GM12878 (cell line): ENCODE results near the gene TCF4. TPM values are rescaled to one million over a fixed set of nuclear protein-coding genes. Genes with fewer than 3 reads are reported as not detected.

Source experiments
- ATAC-seq: fragments of 200-7000 bp; cut with Tn5 transposase; 3 replicates; pipeline ENCODE4 v1.9.1; 2020; ENCODE audit warnings: mild to moderate bottlenecking, moderate library complexity
- BruUV-seq: library from RNA; stranded (reverse); fragments of 400-500 nt; replicated peaks from 2 replicates; lab custom pipeline; 2021; lab: Mats Ljungman, UMichigan
- CTCF ChIA-PET: fragments of 300-600 bp; sonication (Branson Sonifier 250); formaldehyde crosslinking; extraction: SDS; loops from one replicate; lab custom pipeline; 2021; ENCODE audit warnings: inconsistent platforms; lab: Yijun Ruan, JAX
- POLR2A ChIA-PET: fragments of 350-600 bp; formaldehyde crosslinking; extraction: SDS; loops from one replicate; lab custom pipeline; 2021; ENCODE audit warnings: inconsistent platforms; lab: Charles Lee
- RAD21 ChIA-PET: fragments of 300-600 bp; sonication (Branson Sonifier 250); formaldehyde crosslinking; loops from one replicate; lab custom pipeline; 2023; ENCODE audit warnings: antibody characterized with exemption; ENCODE audit not compliant: unreplicated experiment; lab: Charles Lee
- SMC1A ChIA-PET: fragments of 300-600 bp; sonication (Branson Sonifier 250); formaldehyde crosslinking; loops from one replicate; lab custom pipeline; 2023; ENCODE audit not compliant: unreplicated experiment, uncharacterized antibody; lab: Charles Lee
- DNase-seq: peaks from one replicate; pipeline ENCODE4 v3.0.0-alpha.2; 2011; ENCODE audit warnings: low read depth, low spot score
- FAIRE-seq: peaks from 3 replicates; lab custom pipeline; 2011; peaks lifted over from hg19 to GRCh38; lab: Jason Lieb, UNC
- H2AFZ ChIP-seq: 2 replicates; pipeline ENCODE4 v1.6.0; 2011; ENCODE audit warnings: low read depth, low read length, control low read depth; ENCODE audit not compliant: control insufficient read depth
- H3K27ac ChIP-seq: 2 replicates; pipeline ENCODE4 v1.5.1; 2011; ENCODE audit warnings: control low read depth; ENCODE audit not compliant: control insufficient read depth, insufficient read depth
- H3K27me3 ChIP-seq, 2 experiments: replicated peaks in 1 of 2; 2 replicates each; pipeline versions ENCODE4 v1.6.0 to v1.6.1; 2011; ENCODE audit warnings: low read length in 1 of 2; ENCODE audit not compliant: control insufficient read depth in 2 of 2, insufficient read depth in 2 of 2
- H3K36me3 ChIP-seq, 2 experiments: 2 replicates each; pipeline ENCODE4 v1.5.1; 2011; ENCODE audit warnings: low read length in 1 of 2; ENCODE audit not compliant: control insufficient read depth in 2 of 2, insufficient read depth in 2 of 2
- H3K4me1 ChIP-seq: 2 replicates; pipeline ENCODE4 v1.6.1; 2011; ENCODE audit warnings: mild to moderate bottlenecking, low read length, moderate library complexity, mixed read lengths; ENCODE audit not compliant: control insufficient read depth, insufficient read depth
- H3K4me2 ChIP-seq: 2 replicates; pipeline ENCODE4 v1.6.0; 2011; ENCODE audit warnings: control low read depth; ENCODE audit not compliant: control insufficient read depth, insufficient read depth
- H3K4me3 ChIP-seq: fragments of 200-600 bp; sonication (generic); 2 replicates; pipeline ENCODE4 v1.5.1; 2016
- H3K79me2 ChIP-seq: 2 replicates; pipeline ENCODE4 v1.6.0; 2011; ENCODE audit warnings: low read length; ENCODE audit not compliant: control insufficient read depth, insufficient read depth
- H3K9ac ChIP-seq: 2 replicates; pipeline ENCODE4 v1.8.0; 2011; ENCODE audit warnings: low read length, control low read depth, mixed read lengths; ENCODE audit not compliant: control insufficient read depth, insufficient read depth
- H3K9me3 ChIP-seq: replicated peaks from 3 replicates; pipeline ENCODE4 v1.5.1; 2011; ENCODE audit warnings: mild to moderate bottlenecking, low read length; ENCODE audit not compliant: control insufficient read depth, insufficient read depth
- H4K20me1 ChIP-seq: 2 replicates; pipeline ENCODE4 v1.6.0; 2011; ENCODE audit not compliant: control insufficient read depth, insufficient read depth
- IRF4 ChIP-seq: IDR thresholded peaks from 2 replicates; pipeline ENCODE4 v1.6.1; 2011; ENCODE audit warnings: low read depth, low read length
- KAT2A ChIP-seq: conservative IDR thresholded peaks from 2 replicates; pipeline ENCODE4 v1.6.1; 2011; ENCODE audit warnings: low read depth, low read length; ENCODE audit not compliant: control insufficient read depth
- MEF2A ChIP-seq: IDR thresholded peaks from 2 replicates; pipeline ENCODE4 v1.6.1; 2011; ENCODE audit warnings: low read depth, mild to moderate bottlenecking, low read length, moderate library complexity; ENCODE audit not compliant: insufficient read depth
- NR2C2 ChIP-seq: IDR thresholded peaks from 2 replicates; pipeline ENCODE4 v1.6.1; 2011; ENCODE audit warnings: borderline replicate concordance, low read depth; ENCODE audit not compliant: control insufficient read depth, insufficient read length
- RCOR1 ChIP-seq: conservative IDR thresholded peaks from 2 replicates; pipeline ENCODE4 v1.6.1; 2012; ENCODE audit warnings: low read depth, low read length, improper control_type of control experiment
- TAF1 ChIP-seq: IDR thresholded peaks from 2 replicates; pipeline ENCODE4 v1.6.1; 2011; ENCODE audit warnings: mild to moderate bottlenecking, low read depth, low read length, borderline replicate concordance
- ZSCAN29 ChIP-seq: fragments of 450-650 bp; IDR thresholded peaks from 2 replicates; pipeline ENCODE4 v1.6.1; 2017; ENCODE audit warnings: mild to moderate bottlenecking, moderate library complexity
- WGBS: methylation state at CpG from one replicate; pipeline ENCODE4 v1.1.6; 2016; ENCODE audit warnings: low lambda C conversion rate; ENCODE audit not compliant: insufficient replicate concordance, insufficient coverage; ENCODE audit errors: missing lambda C conversion rate; 5-methylcytosine and 5-hydroxymethylcytosine counted together
- in situ Hi-C: fragments of 300-500 bp; cut with MboI; formaldehyde crosslinking; loops from 9 replicates; pipeline ENCODE4 v1.14.3; 2018; ENCODE audit warnings: mixed read lengths
- intact Hi-C: fragments of 100-400 bp; cut with micrococcal nuclease; formaldehyde crosslinking; loops from one replicate; pipeline ENCODE4 v1.14.2; 2022; ENCODE audit not compliant: unreplicated experiment
- polyA plus RNA-seq, 11 experiments: library from polyadenylated mRNA; depleted of rRNA in 4 of 11; unstranded in 6 of 11; stranded (reverse) in 5 of 11; fragments of >200 nt; fragmentation: Nextera tagmentation in 4 of 11; fragmentation: Illumina TruSeq in 1 of 11; extraction: Ambion mirVana in 4 of 11; extraction: Trizol in 1 of 11; gene quantifications; 1 replicate in 1 of 11; 2 replicates in 10 of 11; pipeline versions ENCODE4 v1.2.1 to v1.2.3, GENCODE V29; 2011 to 2016; ENCODE audit warnings: inconsistent platforms in 2 of 11, missing spikeins in 2 of 11, low read depth in 1 of 11
- total RNA-seq, 4 experiments: library from RNA; depleted of rRNA in 3 of 4; stranded (reverse); fragments of >200 nt in 3 of 4; fragmentation: Illumina TruSeq in 1 of 4; extraction: Trizol in 1 of 4; gene quantifications; 2 replicates each; pipeline versions ENCODE4 v1.2.1 to v1.2.3, GENCODE V29; 2013 to 2021
- TF ChIP-seq, protein P1 (sequence below): fragments of 450-650 bp; IDR thresholded peaks from 2 replicates; pipeline ENCODE4 v1.6.1; 2017; ENCODE audit warnings: low read depth, mild to moderate bottlenecking, moderate library complexity
- TF ChIP-seq, protein P2 (sequence below): IDR thresholded peaks from 2 replicates; pipeline ENCODE4 v1.6.1; 2011; ENCODE audit warnings: low read depth, low read length, improper control_type of control experiment, borderline replicate concordance
- TF ChIP-seq, protein P3 (sequence below): IDR thresholded peaks from 2 replicates; pipeline ENCODE4 v1.6.1; 2012; ENCODE audit warnings: low read depth, low read length, improper control_type of control experiment

The TCF4 gene
- total and polyA plus RNA-seq, 10 of the 15 experiments (the other 5 are each of a cell fraction or from before 2014, with no cell fraction given): 15.2 to 94.0 (median 31.5) TPM

DNA sequence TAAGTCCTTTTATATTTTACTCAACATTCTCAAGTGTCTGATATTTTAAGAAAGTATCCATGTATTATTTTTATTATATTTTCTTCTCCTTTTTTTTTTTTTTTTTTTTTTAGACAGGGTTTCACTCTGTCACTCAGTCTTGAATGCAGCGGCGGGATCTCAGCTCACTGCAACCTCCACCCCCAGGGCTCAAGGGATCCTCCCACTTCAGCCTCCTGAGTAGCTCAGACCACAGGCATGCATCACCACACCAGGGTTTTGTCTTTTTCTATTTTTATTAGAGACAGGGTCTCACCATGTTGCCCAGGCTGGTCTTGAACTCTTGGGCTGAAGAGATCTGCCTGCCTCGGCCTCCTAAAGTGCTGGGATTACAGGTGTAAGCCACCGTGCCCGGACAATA is 212.1 kb downstream of the TCF4 start:
- 39% methylated on average over 5 of the region's 5 CpGs for WGBS

More for the DNA sequence above, 212.1 kb downstream of the TCF4 start:
- H3K27ac ChIP-seq: no peak overlapping the region
- FAIRE-seq: no peak
- no peak for TF ChIP-seq NR2C2
- TF ChIP-seq, protein P1, sequence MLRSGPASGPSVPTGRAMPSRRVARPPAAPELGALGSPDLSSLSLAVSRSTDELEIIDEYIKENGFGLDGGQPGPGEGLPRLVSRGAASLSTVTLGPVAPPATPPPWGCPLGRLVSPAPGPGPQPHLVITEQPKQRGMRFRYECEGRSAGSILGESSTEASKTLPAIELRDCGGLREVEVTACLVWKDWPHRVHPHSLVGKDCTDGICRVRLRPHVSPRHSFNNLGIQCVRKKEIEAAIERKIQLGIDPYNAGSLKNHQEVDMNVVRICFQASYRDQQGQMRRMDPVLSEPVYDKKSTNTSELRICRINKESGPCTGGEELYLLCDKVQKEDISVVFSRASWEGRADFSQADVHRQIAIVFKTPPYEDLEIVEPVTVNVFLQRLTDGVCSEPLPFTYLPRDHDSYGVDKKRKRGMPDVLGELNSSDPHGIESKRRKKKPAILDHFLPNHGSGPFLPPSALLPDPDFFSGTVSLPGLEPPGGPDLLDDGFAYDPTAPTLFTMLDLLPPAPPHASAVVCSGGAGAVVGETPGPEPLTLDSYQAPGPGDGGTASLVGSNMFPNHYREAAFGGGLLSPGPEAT: no peak
- TF ChIP-seq, protein P2, sequence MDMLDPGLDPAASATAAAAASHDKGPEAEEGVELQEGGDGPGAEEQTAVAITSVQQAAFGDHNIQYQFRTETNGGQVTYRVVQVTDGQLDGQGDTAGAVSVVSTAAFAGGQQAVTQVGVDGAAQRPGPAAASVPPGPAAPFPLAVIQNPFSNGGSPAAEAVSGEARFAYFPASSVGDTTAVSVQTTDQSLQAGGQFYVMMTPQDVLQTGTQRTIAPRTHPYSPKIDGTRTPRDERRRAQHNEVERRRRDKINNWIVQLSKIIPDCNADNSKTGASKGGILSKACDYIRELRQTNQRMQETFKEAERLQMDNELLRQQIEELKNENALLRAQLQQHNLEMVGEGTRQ: no peak
- TF ChIP-seq RCOR1: no peak
- no peak for TF ChIP-seq TAF1
- no peak for TF ChIP-seq MEF2A
- no peak for TF ChIP-seq ZSCAN29
- TF ChIP-seq, protein P3, sequence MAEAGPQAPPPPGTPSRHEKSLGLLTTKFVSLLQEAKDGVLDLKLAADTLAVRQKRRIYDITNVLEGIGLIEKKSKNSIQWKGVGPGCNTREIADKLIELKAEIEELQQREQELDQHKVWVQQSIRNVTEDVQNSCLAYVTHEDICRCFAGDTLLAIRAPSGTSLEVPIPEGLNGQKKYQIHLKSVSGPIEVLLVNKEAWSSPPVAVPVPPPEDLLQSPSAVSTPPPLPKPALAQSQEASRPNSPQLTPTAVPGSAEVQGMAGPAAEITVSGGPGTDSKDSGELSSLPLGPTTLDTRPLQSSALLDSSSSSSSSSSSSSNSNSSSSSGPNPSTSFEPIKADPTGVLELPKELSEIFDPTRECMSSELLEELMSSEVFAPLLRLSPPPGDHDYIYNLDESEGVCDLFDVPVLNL: no peak
- TF ChIP-seq KAT2A: no peak
- no peak for TF ChIP-seq IRF4
- in situ Hi-C loops: no loop called here
- ChIA-PET CTCF (interaction anchor here (0.9 kb wide), 1 partner anchor 9 kb away, joined by 4 read pairs; no protein-coding TSS in a partner anchor), SMC1A (interaction anchor here (1.2 kb wide), 1 partner anchor 19 kb away, joined by 3 read pairs; no protein-coding TSS in a partner anchor), POLR2A (interaction anchor here (0.8 kb wide), 1 partner anchor 55 kb away, joined by 7 read pairs; no protein-coding TSS in a partner anchor), RAD21 (interaction anchor here (0.7 kb wide), 1 partner anchor 928 kb away, joined by 3 read pairs; no protein-coding TSS in a partner anchor)
- H2AFZ ChIP-seq: no peak overlapping the region
- intact Hi-C loops: no loop called here
- H3K4me2 ChIP-seq: peak overlapping the region; percentile 41
- no peaks in the 10 kb centered on the region; the same call in 1 of the 3 replicates for H3K9me3 ChIP-seq
- peaks cover 5% of the 10 kb centered on the region for H3K4me1 ChIP-seq
- no peaks in the 10 kb centered on the region for H3K27me3 ChIP-seq
- DNase-seq: no peak
- BruUV-seq: no TSS peak
- H3K9ac ChIP-seq: no peak overlapping the region
- H4K20me1 ChIP-seq: no peaks in the 10 kb centered on the region
- H3K36me3 ChIP-seq: no peaks in the 10 kb centered on the region
- peak; percentile 42 for ATAC-seq
- no peak overlapping the region for H3K4me3 ChIP-seq
- no peaks in the 10 kb centered on the region for H3K79me2 ChIP-seq
